ENCODE data around the gene XRCC4. TPM values are rescaled to one million over a fixed set of nuclear protein-coding genes. Genes with fewer than 3 reads are reported as not detected.

The XRCC4 gene
- total and polyA plus RNA-seq, 2 of the 13 experiments (the other 11 are each of a cell fraction or from before 2014, with no cell fraction given): 2.8 to 12.6 TPM

DNA sequence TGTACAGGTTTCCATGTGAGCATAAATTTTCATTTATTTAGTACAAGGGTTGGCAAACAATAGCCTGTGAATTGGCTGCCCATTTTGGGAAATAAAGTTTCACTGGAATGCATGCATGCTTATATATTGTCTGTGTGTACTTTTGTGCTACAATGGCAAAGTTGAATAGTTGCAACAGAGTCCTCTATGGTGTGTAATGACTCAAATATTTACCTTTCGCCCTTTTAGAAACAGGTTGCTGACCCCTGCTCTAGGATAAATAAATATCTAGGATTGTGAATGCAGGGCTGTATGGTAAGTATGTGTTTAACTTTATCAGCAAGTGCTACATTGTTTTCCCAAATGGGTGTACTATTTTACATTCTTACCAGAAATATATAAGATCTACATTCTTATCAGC, 47.2 kb downstream of the XRCC4 start (continued):
- TF ChIP-seq, protein P1, sequence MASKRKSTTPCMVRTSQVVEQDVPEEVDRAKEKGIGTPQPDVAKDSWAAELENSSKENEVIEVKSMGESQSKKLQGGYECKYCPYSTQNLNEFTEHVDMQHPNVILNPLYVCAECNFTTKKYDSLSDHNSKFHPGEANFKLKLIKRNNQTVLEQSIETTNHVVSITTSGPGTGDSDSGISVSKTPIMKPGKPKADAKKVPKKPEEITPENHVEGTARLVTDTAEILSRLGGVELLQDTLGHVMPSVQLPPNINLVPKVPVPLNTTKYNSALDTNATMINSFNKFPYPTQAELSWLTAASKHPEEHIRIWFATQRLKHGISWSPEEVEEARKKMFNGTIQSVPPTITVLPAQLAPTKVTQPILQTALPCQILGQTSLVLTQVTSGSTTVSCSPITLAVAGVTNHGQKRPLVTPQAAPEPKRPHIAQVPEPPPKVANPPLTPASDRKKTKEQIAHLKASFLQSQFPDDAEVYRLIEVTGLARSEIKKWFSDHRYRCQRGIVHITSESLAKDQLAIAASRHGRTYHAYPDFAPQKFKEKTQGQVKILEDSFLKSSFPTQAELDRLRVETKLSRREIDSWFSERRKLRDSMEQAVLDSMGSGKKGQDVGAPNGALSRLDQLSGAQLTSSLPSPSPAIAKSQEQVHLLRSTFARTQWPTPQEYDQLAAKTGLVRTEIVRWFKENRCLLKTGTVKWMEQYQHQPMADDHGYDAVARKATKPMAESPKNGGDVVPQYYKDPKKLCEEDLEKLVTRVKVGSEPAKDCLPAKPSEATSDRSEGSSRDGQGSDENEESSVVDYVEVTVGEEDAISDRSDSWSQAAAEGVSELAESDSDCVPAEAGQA (IDR thresholded peaks at IDR 0.05; ENCODE audit: low read depth): no peak
- TF ChIP-seq, protein P1 (CRISPR knock-in tag; IDR thresholded peaks at IDR 0.05; ENCODE audit: borderline replicate concordance): no peak
- TF ChIP-seq RXRB (CRISPR knock-in tag; IDR thresholded peaks at IDR 0.05; ENCODE audit: borderline replicate concordance) (peak; percentile 97), ZNF709 (CRISPR knock-in tag; IDR thresholded peaks at IDR 0.05) (no peak), SP2 (CRISPR knock-in tag; IDR thresholded peaks at IDR 0.05) (no peak), ADNP (CRISPR knock-in tag; IDR thresholded peaks at IDR 0.05) (no peak), ZNF616 (CRISPR knock-in tag; IDR thresholded peaks at IDR 0.05; ENCODE audit: low read depth) (no peak), PHF5A (CRISPR knock-in tag; IDR thresholded peaks at IDR 0.05; ENCODE audit: low read depth, unreplicated experiment) (no peak), TCF7L2 (IDR thresholded peaks at IDR 0.05; ENCODE audit: low read depth, low read length) (no peak), ATRX (CRISPR knock-in tag; IDR thresholded peaks at IDR 0.05; ENCODE audit: borderline replicate concordance) (no peak), KLF6 (CRISPR knock-in tag; IDR thresholded peaks at IDR 0.05) (peak; percentile 65; the same call in 1 of the 2 replicates), SIN3B (IDR thresholded peaks at IDR 0.05; ENCODE audit: low read length) (no peak), CAMTA2 (CRISPR knock-in tag; IDR thresholded peaks at IDR 0.05; ENCODE audit: borderline replicate concordance) (no peak), RFX5 (IDR thresholded peaks at IDR 0.05; ENCODE audit: low read depth, low read length) (no peak), ZNF776 (CRISPR knock-in tag; IDR thresholded peaks at IDR 0.05) (no peak), HOXA9 (CRISPR knock-in tag; IDR thresholded peaks at IDR 0.05; ENCODE audit: borderline replicate concordance) (no peak), JUN (CRISPR knock-in tag; IDR thresholded peaks at IDR 0.05) (peak; percentile 72), GZF1 (CRISPR knock-in tag; IDR thresholded peaks at IDR 0.05) (no peak), ZNF556 (CRISPR knock-in tag; IDR thresholded peaks at IDR 0.05; ENCODE audit: borderline replicate concordance) (peak; percentile 38; the same call in 1 of the 2 replicates), PCBP1 (IDR thresholded peaks at IDR 0.05; ENCODE audit: borderline replicate concordance, low read depth, low read length) (no peak)
- TF ChIP-seq, protein P2, sequence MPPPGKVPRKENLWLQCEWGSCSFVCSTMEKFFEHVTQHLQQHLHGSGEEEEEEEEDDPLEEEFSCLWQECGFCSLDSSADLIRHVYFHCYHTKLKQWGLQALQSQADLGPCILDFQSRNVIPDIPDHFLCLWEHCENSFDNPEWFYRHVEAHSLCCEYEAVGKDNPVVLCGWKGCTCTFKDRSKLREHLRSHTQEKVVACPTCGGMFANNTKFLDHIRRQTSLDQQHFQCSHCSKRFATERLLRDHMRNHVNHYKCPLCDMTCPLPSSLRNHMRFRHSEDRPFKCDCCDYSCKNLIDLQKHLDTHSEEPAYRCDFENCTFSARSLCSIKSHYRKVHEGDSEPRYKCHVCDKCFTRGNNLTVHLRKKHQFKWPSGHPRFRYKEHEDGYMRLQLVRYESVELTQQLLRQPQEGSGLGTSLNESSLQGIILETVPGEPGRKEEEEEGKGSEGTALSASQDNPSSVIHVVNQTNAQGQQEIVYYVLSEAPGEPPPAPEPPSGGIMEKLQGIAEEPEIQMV (CRISPR knock-in tag; IDR thresholded peaks at IDR 0.05; ENCODE audit: low read depth): no peak
- TF ChIP-seq, protein P3, sequence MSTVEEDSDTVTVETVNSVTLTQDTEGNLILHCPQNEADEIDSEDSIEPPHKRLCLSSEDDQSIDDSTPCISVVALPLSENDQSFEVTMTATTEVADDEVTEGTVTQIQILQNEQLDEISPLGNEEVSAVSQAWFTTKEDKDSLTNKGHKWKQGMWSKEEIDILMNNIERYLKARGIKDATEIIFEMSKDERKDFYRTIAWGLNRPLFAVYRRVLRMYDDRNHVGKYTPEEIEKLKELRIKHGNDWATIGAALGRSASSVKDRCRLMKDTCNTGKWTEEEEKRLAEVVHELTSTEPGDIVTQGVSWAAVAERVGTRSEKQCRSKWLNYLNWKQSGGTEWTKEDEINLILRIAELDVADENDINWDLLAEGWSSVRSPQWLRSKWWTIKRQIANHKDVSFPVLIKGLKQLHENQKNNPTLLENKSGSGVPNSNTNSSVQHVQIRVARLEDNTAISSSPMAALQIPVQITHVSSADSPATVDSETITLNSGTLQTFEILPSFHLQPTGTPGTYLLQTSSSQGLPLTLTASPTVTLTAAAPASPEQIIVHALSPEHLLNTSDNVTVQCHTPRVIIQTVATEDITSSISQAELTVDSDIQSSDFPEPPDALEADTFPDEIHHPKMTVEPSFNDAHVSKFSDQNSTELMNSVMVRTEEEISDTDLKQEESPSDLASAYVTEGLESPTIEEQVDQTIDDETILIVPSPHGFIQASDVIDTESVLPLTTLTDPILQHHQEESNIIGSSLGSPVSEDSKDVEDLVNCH (CRISPR knock-in tag; IDR thresholded peaks at IDR 0.05): no peak
- TF ChIP-seq, protein P4, sequence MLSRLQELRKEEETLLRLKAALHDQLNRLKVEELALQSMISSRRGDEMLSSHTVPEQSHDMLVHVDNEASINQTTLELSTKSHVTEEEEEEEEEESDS (CRISPR knock-in tag; IDR thresholded peaks at IDR 0.05; ENCODE audit: borderline replicate concordance): no peak
